DMS 273 treated with DMSO at 0.1 percent for 48 hours (cell line): ENCODE results near the gene ABCC6.
"Not testable (repeated sequence)": the region's sequence is repeated elsewhere in the genome, so short reads cannot be mapped to it uniquely, and the experiment has no call there.

ENCODE experiments used
- DNase-seq: peaks from one replicate; lab custom pipeline; 2025; lab: John Stamatoyannopoulos, UW

Gene ABCC6

GRCh38 chr16:16223662-16224241 is 458 bp upstream of the ABCC6 start:
- DNase-seq, result not testable (repeated sequence)

DNA sequence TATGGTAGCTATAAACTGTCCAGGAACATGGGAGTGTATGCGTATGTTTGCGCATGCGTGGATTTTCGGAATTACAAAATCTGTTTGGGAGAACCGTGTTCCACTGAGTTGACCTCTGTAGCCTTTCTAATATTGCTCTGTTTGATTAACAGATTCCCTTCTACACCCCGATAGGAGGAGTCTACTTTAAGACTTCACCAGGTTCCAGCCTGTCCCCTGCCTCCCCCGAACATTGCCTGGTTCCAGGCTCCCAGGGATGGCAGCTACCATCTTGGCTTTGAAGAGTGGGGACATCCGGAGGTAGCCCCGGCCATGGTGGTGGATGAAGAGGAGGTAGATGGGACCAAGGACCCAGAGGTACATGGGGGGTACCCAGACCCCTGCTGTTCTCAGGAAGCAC is 1.9 kb downstream of the ABCC6 start:
- not testable (repeated sequence) for DNase-seq

DNA sequence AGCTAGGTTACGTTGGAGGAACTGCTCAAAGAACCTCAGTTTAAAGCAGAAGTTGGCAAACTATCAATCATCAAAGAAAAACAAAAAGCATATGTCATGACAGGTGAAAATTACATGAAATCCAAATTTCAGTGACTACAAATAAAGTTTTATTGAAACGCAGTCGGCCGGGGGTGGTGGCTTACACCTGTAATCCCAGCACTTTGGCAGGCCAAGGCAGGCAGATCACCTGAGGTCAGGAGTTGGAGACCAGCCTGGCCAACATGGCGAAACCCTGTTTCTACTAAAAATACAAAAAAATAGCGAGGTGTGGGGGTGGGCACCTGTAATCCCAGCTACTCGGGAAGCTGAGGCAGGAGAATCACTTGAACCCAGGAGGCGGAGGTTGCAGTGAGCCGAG is 2.8 kb downstream of the ABCC6 start:
- DNase-seq, result not testable (repeated sequence)

DNA sequence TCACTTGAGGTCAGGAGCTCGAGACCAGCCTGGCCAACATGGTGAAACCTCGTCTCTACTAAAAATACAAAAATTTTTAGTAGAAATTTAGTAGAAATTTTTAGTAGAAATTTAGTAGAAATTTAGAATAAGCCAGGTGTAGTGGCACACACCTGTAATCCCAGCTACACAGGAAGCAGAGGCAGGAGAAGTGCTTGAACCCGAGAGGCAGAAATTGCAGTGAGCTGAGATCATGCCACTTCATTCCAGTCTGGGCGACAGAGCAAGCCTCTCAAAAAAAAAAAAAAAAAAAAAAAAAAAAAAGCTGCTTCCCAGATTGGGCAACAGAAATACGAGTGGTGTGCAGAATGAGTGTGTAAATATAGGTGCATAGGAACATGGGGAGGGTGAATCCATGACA is 4.5 kb downstream of the ABCC6 start:
- not testable (repeated sequence) for DNase-seq

DNA sequence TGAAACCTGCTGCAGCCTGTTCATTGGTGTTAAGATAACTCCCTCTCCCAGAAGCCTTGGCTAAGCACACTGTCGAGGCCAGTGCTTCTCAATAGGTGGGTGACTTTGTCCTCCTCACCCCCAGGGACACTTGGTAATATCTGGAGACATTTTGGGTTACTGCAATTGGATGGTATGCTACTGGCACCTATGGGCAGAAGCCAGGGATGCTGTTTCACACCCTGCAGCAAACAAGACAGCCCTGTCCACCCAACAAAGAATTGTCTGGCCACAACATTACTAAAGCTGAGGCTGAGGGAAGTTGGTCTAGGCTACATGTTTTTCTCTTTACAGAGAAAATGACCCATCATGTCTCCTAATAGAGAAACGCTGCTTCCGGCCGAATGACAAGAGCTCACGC is 4.9 kb downstream of the ABCC6 start:
- not testable (repeated sequence) for DNase-seq

DNA sequence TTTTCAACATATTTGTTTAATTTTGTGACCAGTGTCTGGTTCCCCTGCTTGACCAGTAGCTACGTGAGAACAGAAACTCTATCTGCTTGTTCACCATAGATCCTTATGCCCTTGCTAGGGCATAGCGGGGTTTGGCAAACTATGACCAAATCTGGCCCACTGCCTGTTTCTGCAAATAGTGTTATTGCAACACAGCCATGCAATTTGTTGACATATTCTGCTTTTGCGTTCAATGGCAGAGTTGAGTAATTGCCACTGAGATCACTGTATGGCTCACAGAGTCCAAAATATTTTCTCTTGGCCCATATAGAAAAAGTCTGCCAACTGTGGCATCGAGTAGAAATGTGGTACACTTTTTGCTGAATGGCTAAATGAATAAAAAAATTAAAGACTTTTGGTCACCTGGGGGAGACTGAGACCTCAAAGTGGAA is 9.4 kb downstream of the ABCC6 start:
- not testable (repeated sequence) for DNase-seq

DNA sequence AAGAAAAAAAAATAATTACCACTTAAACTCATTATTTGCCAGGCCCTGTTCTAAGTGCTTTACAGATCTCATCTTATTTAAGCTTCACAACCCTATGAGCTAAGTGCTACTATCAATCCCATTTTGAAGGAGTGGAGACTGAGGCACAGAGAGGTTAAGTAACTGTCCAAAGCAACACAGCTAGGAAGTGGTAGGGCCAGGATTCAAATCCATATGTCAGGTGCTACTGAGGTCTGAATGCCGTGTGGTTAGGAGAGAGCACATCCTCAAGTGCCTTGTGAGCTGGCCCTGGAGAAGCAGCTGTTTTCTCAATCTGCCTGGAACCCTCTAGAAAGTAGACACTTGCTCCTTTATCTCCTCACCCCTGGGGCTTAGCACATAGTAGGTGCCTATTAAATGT is 11.9 kb downstream of the ABCC6 start:
- not testable (repeated sequence) for DNase-seq

DNA sequence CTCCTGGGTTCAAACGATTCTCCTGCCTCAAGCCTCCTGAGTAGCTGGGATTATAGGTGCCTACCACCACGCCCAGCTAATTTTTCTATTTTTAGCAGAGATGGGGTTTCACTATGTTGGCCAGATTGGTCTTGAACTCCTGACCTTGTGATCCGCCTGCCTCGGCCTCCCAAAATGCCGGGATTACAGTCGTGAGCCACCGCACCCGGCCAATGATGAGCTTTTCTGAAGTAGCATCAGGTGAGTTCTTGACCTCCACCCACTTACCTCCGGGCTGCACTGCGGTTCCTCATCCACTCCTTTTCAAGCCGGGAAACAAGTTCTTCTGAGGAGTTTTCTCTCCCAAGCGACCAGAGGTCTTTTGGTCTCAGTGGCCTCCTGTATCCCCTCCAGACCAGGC is 14.8 kb downstream of the ABCC6 start:
- DNase-seq, result not testable (repeated sequence)

GRCh38 chr16:16207787-16208334 is 15.4 kb downstream of the ABCC6 start:
- DNase-seq, result not testable (repeated sequence)

GRCh38 chr16:16207097-16207786 is 16.1 kb downstream of the ABCC6 start:
- DNase-seq, result not testable (repeated sequence)

DNA sequence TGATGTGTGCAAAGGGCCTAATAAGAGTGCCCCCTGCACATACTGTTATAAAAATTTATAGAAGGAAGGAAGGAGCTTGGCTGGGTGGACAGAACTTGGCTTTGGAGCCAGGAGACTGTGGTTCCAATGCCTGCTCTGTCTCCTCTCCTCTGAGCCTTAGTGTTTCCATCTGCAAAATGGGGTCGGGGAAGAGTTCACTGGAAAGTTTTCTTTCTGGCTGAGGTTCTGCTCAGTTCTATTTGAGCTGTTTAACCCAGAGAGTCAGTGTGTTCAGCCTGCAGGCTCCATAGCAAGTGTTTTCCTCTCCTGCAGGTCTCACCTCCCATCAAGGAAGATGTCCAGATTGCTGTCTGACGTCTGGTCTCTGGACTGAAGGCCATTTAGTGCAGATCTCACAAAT is 17.4 kb downstream of the ABCC6 start:
- not testable (repeated sequence) for DNase-seq

GRCh38 chr16:16204552-16204951 is 18.7 kb downstream of the ABCC6 start:
- not testable (repeated sequence) for DNase-seq

DNA sequence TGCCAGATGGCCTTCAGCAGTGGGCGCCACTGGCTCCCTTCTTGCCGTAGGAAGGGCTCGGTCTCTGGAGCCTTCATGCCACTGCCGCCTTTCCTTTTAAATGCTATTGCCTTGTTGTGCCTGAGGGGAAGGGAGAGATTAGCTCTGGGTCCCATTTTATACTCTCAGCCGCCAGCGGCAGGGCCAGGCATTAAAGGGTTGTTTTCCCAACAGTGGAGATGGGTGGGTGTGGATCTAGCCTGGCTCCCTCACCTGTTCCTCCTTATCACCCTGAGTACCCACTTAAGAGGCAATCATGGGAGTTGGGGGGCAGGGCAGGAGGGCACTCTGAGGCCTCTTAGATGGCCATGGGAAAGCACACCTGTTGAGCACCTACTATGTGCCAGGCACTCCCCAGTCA is 19.8 kb downstream of the ABCC6 start:
- not testable (repeated sequence) for DNase-seq

DNA sequence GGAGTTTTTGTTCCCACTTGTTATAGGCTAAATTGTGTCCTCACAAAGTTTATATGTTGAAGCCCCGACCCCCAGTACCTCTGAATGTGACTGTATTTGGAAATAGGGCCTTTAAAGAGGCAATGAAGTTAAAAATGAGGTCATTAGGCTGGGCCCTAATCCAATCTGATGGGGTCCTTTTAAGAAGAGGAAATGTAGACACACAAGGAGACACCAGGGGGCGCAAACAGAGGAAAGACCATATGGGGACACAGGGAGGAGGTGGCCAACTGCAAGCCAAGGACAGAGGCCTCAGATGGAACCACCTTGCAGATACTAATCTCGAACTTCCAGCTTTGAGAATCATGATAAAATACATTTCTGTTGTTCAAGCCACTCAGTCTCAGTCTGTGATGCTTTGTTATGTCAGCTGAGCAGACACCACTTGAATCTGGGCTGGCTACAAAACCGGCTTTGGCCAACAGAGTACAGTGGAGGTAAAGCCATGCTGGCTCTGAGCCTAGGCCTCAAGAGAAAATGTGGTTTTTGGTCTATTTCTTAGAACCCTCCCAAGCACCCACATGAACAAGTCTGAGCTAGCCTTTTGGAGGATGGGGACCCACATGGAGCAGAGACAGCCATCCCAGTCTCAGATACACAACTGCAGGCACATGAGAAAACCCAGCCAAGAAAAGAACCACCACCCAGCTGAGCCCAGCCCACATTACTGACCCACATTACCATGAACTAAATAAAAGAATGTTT is 20.7 kb downstream of the ABCC6 start:
- DNase-seq, result peak; percentile 56

- DNase-seq, result not testable (repeated sequence)
These were observed 21.4 kb downstream of the ABCC6 start for GRCh38 chr16:16201880-16202279.

DNA sequence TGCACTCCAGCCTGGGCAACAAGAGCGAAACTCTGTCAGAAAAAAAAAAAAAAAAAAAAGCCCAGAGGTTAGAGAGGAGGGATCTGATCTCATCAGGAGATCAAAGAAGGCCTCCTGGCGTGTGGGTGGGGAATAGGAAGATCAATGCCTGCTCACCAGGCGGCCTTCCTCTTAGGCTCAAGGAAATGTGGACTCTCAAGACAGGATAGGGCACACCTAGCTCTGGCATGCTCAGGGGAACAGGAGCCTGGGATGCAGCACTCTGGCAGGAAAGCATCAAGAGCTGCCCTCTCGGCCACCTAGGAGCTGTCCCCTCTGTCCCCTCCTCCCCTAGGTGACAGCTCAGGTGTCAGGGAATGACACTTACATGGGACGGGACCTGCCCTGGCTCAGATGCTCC is 22.9 kb downstream of the ABCC6 start:
- DNase-seq, result not testable (repeated sequence)

DNA sequence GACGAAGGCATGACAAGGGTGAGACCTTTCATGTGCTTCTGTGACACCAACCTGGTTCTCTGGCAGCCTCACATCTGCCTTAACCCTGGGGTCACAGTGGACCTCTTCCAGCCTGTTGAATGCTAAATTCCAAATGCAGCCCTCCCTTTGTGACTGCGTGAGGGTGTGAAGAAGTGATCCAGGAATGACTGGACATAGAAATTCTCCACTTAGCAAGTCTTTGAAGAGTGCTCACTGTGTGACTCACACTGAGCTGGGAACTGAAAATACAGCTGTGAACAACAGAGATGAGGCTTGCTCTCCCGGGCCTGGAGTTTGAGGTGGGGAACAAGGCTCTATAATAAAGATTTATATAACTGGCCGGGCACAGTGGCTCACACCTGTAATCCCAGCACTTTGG is 23.9 kb downstream of the ABCC6 start:
- DNase-seq, result not testable (repeated sequence)

GRCh38 chr16:16197966-16198365 is 25.3 kb downstream of the ABCC6 start:
- DNase-seq, result no peak

GRCh38 chr16:16197331-16197730 is 26.0 kb downstream of the ABCC6 start:
- DNase-seq, result no peak

GRCh38 chr16:16196099-16196498 is 27.2 kb downstream of the ABCC6 start:
- DNase-seq, result no peak

DNA sequence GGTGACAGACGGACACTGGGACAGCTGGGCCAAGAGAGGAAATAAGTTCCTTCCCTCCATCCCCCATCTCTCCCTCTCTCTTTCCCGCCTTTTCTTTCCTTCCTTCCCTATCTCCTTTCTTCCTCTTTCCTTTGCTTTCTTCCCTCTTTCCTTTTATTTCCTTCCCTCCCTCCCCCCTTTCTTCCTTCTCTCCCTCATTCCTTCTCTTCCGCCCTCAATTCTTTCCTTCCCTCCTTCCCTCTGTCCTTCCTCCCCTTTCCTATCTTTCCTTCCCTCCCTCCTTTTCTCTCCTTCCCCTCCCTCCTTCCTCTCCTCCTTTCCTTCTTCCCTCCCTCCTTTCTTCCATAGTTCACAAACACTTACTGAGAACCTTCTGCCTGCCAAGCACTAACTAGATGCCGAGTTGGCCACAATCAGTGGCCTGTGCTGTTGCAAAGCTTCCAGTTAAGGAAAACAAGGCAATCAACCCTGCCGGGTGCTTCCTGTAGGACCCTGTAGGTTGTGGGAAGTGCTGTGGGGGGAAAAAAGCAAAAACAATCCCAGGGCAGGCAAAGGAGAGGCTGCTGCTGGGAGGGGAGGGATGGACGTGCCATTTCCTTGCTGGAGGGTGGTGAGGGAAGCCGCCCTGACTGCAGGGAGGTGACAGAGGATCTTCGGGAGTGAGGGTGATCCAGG is 31.7 kb downstream of the ABCC6 start:
- no peak for DNase-seq

GRCh38 chr16:16190966-16191365 is 32.3 kb downstream of the ABCC6 start:
- DNase-seq, result not testable (repeated sequence)
